Muscle layer of duodenum (tissue), 2 donors: Measurements from ENCODE around the gene SYTL5.
"Not testable (repeated sequence)": the region's sequence is repeated elsewhere in the genome, so short reads cannot be mapped to it uniquely, and the experiment has no call there.

ENCODE experiments used
- H3K27ac ChIP-seq: one replicate; pipeline ENCODE4 v1.7.0; 2013; ENCODE audit warnings: mild to moderate bottlenecking, low read length
- H3K27me3 ChIP-seq: one replicate; pipeline ENCODE4 v1.7.0; 2013; ENCODE audit warnings: low read depth, mild to moderate bottlenecking, control low read depth, low read length
- H3K36me3 ChIP-seq, 2 donors: one replicate each; pipeline ENCODE4 v1.7.0; 2013; ENCODE audit warnings: low read length in 2 of 2, control low read depth in 1 of 2, mild to moderate bottlenecking in 1 of 2; ENCODE audit not compliant: insufficient read depth in 2 of 2, control insufficient read depth in 1 of 2
- H3K4me1 ChIP-seq, 2 donors: one replicate each; pipeline ENCODE4 v1.7.0; 2013; ENCODE audit warnings: low read length in 2 of 2, mild to moderate bottlenecking in 2 of 2, control low read depth in 1 of 2, moderate library complexity in 1 of 2; ENCODE audit not compliant: insufficient read depth in 2 of 2, control insufficient read depth in 1 of 2
- H3K4me3 ChIP-seq, 2 donors: one replicate each; pipeline ENCODE4 v1.7.0; 2013; ENCODE audit warnings: low read length in 2 of 2, low read depth in 1 of 2, mild to moderate bottlenecking in 1 of 2
- H3K9me3 ChIP-seq, 2 donors: one replicate each; pipeline ENCODE4 v1.7.0; 2013; ENCODE audit warnings: low read length in 2 of 2, control low read depth in 1 of 2, mild to moderate bottlenecking in 1 of 2; ENCODE audit not compliant: control insufficient read depth in 1 of 2
- donor health status: healthy.

Gene SYTL5

GRCh38 chrX:38006291-38006690, at the start of gene SYTL5:
Gene SYTL5, plus strand, starts transcription at chrX:38006553. Its CDS starts 27,337 bp downstream, at chrX:38033890.
- no peaks in the 10 kb centered on the region for H3K27me3 ChIP-seq
- no peaks in the 10 kb centered on the region for H3K4me1 ChIP-seq
- peaks cover 0 to 3% of the 10 kb centered on the region in 2 donors for H3K9me3 ChIP-seq
- no peak within 1 kb of the TSS for H3K4me3 ChIP-seq
- no peak within 1 kb of the TSS for H3K27ac ChIP-seq
- H3K36me3 ChIP-seq = no peaks in the 10 kb centered on the region

GRCh38 chrX:37958525-37959211, 47.7 kb upstream of the SYTL5 start:
- Histone ChIP-seq H3K9me3 (no peaks in the 10 kb centered on the region), H3K36me3 (no peaks in the 10 kb centered on the region), H3K27ac (no peak overlapping the region), H3K27me3 (no peaks in the 10 kb centered on the region), H3K4me3 (no peak overlapping the region), H3K4me1 (no peaks in the 10 kb centered on the region)

GRCh38 chrX:37959212-37960021, 46.9 kb upstream of the SYTL5 start:
- H3K27ac ChIP-seq = no peak overlapping the region
- H3K36me3 ChIP-seq = no peaks in the 10 kb centered on the region
- H3K4me1 ChIP-seq = no peaks in the 10 kb centered on the region
- H3K4me3 ChIP-seq = no peak overlapping the region
- H3K27me3 ChIP-seq = no peaks in the 10 kb centered on the region
- no peaks in the 10 kb centered on the region for H3K9me3 ChIP-seq

GRCh38 chrX:37961118-37961517, 45.2 kb upstream of the SYTL5 start:
- Histone ChIP-seq H3K27me3 (no peaks in the 10 kb centered on the region), H3K36me3 (no peaks in the 10 kb centered on the region), H3K9me3 (no peaks in the 10 kb centered on the region), H3K4me3 (no peak overlapping the region), H3K4me1 (no peaks in the 10 kb centered on the region), H3K27ac (no peak overlapping the region)

- H3K36me3 ChIP-seq = no peaks in the 10 kb centered on the region
- H3K27me3 ChIP-seq = no peaks in the 10 kb centered on the region
- H3K27ac ChIP-seq = no peak overlapping the region
- no peaks in the 10 kb centered on the region for H3K9me3 ChIP-seq
- no peak overlapping the region for H3K4me3 ChIP-seq
- H3K4me1 ChIP-seq = no peaks in the 10 kb centered on the region
These were observed 38.6 kb upstream of the SYTL5 start for GRCh38 chrX:37967714-37968113.

GRCh38 chrX:37975421-37975820, 30.9 kb upstream of the SYTL5 start:
- H3K27me3 ChIP-seq = no peaks in the 10 kb centered on the region
- H3K27ac ChIP-seq = no peak overlapping the region
- H3K4me1 ChIP-seq = no peaks in the 10 kb centered on the region
- H3K36me3 ChIP-seq = no peaks in the 10 kb centered on the region
- no peaks in the 10 kb centered on the region for H3K9me3 ChIP-seq
- no peak overlapping the region for H3K4me3 ChIP-seq

GRCh38 chrX:37976153-37976552, 30.2 kb upstream of the SYTL5 start:
- Histone ChIP-seq H3K4me3 (no peak overlapping the region), H3K9me3 (no peaks in the 10 kb centered on the region), H3K4me1 (no peaks in the 10 kb centered on the region), H3K27me3 (no peaks in the 10 kb centered on the region), H3K27ac (no peak overlapping the region), H3K36me3 (no peaks in the 10 kb centered on the region)

- Histone ChIP-seq H3K27me3 (no peaks in the 10 kb centered on the region), H3K4me3 (no peak overlapping the region), H3K4me1 (no peaks in the 10 kb centered on the region), H3K27ac (no peak overlapping the region), H3K9me3 (no peaks in the 10 kb centered on the region), H3K36me3 (no peaks in the 10 kb centered on the region)
These were observed 21.5 kb upstream of the SYTL5 start for GRCh38 chrX:37984880-37985279.

- Histone ChIP-seq H3K4me1 (no peaks in the 10 kb centered on the region), H3K4me3 (no peak overlapping the region), H3K27me3 (no peaks in the 10 kb centered on the region), H3K9me3 (no peaks in the 10 kb centered on the region), H3K27ac (no peak overlapping the region), H3K36me3 (no peaks in the 10 kb centered on the region)
These were observed 19.5 kb upstream of the SYTL5 start for GRCh38 chrX:37986893-37987292.

- Histone ChIP-seq H3K36me3 (no peaks in the 10 kb centered on the region), H3K4me3 (no peak overlapping the region), H3K9me3 (no peaks in the 10 kb centered on the region), H3K27me3 (no peaks in the 10 kb centered on the region), H3K4me1 (no peaks in the 10 kb centered on the region), H3K27ac (no peak overlapping the region)
These were observed 17.0 kb upstream of the SYTL5 start for GRCh38 chrX:37989304-37989703.

- not testable (repeated sequence) for H3K4me1 ChIP-seq, H3K36me3 ChIP-seq, H3K27ac ChIP-seq, H3K27me3 ChIP-seq, H3K4me3 ChIP-seq, H3K9me3 ChIP-seq
These were observed 15.1 kb upstream of the SYTL5 start for GRCh38 chrX:37991303-37991702.
